Activated CD4-positive, alpha-beta T cell treated with anti-CD3 and anti-CD28 coated beads, Interleukin-2, amount 50 U/mL, for 24 hours (primary cell): Measurements from ENCODE around the gene GBP7.

Experiments used
- DNase-seq, 2 donors: peaks; one replicate each; pipeline ENCODE4 v3.0.0-alpha.2; 2020; ENCODE audit warnings: low read depth in 1 of 2, low spot score in 1 of 2

GBP7 gene

DNA sequence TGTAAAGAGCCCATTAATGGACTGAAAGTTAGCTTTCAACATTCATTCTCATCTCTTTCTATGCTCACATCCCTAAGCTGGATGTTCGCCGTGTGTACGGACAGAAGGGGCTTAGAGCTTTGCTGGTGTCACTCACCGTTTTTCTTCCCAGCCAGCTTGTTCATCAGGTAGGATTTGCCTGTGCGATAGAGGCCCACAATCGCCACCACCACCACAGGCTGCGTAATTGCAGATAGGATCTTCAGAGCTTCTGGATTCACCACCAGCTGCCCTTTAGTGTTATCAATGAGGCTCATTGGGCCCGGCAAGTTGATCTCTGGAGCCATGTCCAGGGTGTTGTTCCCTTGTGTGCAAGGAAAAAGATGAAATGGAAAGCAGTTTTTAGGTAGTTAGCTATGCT is 54.2 kb downstream of the GBP7 start:
- DNase-seq, result no peak

DNA sequence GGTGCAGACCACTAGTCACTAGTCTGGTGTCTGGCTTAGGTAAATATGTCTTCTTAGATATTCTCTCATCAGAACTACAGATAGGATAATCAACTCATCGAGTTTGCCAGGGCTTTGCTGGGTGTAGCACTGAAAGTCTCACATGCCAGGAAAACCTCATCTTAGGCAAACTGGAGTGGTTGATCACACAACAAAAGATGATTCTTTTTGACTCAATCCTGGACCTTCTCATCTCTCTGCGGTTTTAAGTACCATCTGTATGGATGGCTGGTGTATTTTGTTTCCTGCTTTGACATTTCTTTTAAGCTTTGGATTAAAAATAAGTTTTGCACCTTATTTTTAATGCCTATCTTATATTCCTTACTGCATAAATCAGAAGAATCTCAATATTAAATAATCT is 61.1 kb downstream of the GBP7 start:
- DNase-seq, result no peak

DNA sequence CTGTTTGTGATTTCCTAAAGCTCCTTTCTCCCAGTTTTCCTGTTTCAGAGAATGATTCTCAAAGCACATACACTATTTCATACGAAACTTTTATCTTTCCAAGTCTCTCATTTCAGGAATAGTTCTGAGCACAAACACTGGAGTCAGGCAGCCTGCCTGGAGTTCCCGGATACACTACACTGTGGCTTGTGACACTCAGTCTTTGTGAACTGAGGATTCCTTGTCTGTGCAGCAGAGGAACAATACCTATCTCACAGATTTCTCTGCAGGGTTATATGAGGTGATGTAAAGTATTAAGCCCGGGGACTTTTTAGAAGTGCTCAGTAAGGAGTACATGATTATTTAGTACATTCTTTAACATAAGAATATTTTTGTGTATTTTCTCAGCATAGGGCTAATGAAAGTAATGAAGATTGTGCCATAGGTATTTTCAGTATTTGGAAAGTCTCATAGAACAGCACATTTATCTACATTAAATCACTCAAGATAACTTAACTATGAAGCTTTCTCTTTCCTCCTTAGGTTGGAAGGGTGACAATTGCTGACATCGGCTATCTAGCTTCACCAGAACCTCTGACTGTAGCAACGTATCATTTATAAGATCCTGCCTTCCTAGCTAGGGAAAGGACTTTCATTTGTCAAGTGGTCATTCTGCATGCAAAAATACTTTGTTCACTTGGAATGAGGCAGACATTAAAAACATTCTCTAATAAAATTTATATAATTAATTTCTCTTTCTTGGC is 62.8 kb downstream of the GBP7 start:
- no peak for DNase-seq

DNA sequence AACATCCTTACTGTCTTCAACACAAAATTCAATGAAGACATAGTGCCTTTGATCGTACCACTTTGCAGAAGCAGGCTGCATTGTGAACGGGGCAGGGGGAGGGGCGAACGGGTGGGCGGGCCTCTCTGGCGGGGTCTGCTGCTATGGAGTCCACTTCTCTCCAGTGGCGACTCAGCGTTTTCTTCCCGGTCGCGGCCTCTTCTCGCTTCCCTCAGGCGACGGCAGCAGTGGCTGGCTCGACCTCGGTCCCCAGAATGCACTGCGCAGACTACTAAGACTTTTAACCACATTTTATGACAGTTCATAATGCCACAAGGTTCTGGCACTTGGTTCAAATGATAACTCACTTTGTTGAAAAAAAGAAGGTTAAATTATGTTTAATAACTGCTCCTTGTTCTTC is 71.1 kb downstream of the GBP7 start:
- DNase-seq, result no peak

DNA sequence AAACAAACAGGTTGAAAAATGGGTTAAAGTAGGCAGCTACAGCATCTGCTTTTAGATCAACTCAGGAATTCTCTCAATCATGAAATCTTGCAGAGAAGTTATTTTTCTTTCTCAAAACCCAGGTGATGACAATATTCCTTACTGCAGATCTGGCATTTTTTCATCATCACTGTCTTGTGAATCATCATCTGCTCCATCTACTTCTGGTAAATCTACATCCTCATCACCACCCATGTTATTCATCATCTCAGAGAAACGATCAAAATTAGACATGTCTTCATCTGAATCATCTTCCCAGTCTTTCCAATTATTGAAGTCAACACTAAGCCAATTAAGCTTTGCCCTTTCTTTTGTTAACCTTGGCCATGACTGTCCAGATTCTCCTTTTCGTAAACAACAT is 71.7 kb downstream of the GBP7 start:
- DNase-seq, result no peak

DNA sequence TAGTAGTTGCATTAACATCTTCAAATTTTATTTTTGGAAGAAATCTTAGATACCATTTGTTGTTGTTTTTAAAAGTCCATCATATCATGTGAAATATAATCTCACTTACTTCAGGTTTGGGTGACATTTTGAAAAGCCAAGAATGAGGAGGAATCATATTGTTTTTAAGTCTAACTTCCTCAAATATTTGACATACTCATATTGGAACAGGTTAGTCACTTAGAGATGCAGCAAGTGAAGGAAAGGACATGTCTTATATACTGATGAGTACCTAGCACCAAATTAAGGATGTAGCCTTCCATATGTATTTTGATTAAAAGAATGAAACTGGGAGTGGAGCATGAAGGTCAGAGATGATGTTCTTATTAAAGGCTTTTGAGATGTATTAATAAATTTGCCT is 73.8 kb downstream of the GBP7 start:
- no peak for DNase-seq

DNA sequence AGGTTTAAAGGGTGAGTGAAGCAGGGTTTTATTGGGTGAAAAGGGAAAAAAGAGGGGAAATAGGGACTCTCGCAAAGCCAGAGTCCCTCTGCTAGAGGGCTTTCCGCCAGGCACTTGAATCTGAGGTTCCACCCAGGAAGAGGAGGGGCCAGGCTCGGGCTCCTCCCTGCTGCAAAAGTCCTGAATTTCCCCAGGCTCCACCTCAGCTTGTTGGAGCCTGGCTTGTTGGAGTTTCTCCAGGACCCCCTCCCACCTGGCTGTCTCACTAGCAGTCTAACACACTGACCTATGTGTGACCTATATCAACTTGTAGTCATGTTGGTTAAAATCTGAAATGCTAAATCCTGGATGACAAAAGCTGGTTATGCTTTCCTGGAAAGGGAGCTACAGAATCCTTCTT is 75.4 kb downstream of the GBP7 start:
- no peak for DNase-seq

DNA sequence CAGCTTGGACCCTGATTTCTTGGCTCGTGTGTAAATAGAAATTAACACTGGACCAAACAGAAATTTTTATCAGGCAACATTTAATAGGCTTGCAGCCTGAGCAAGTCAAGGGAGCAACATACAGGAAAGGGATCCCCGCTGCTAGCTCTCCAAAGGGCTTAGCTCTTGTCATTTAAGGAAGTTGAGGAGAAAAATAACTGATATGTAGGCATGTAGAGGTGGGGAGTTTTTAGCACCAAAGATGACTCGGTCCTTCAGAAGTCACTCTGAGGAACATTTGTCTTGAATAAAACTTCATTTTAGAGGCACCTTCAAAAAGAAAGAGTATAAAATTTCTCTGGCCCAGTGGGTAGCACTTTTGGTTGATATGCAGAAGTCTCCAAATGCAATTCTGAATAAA is 76.9 kb downstream of the GBP7 start:
- no peak for DNase-seq

DNA sequence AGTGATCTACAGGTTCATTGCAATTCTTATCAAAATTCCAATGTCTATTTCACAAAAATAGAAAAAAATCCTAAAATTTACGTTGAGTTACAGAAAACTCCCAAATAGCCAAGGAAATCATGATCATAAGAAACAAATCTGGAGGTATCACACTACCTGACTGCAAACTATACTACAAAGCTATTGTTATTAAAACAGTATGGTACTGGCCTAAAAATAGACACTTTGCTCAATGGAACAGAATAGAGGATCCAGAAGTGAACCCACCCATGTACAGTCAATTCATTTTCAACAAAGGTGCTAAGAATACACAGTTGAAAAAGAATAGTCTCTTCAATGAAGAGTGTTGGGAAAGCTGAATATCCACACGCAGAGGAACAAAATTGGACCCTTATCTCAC is 80.1 kb downstream of the GBP7 start:
- no peak for DNase-seq

DNA sequence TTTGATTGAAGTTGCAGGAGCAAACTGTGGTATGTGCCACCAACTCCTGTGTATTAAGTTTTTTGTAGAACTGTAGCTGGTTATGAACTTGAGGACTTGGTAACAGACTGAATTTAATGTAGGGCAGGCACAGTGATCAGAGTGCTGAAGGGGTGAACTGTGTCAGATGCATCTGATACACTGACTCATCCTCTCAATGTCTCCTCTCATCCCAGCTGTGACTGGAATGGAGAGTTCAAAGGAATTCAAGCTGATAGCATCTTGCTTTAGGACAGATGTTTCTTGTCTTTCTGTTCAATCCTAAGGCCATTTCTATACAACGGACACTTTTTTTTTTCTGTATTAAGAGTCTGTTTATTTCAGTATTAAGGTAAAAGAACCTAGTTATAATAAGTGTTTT is 85.8 kb downstream of the GBP7 start:
- DNase-seq, result no peak

DNA sequence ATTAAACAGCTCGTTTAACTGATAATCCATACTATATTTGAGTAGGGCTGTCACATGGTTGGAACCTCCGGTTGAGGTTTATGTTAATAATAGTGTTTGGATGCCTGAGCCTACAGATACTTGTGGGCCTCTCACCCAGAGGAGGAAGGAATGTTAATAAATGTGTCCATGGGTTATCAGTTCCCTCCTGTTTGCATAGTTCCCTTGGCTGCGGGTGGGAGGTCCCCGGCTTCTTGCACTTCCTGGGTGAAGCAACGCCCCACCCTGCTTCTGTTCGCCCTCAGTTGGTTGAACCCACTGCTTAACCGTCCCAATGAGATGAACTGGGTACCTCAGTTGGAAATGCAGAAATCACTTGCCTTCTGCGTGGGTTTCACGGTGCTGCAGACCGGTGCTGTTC is 87.2 kb downstream of the GBP7 start:
- no peak for DNase-seq

DNA sequence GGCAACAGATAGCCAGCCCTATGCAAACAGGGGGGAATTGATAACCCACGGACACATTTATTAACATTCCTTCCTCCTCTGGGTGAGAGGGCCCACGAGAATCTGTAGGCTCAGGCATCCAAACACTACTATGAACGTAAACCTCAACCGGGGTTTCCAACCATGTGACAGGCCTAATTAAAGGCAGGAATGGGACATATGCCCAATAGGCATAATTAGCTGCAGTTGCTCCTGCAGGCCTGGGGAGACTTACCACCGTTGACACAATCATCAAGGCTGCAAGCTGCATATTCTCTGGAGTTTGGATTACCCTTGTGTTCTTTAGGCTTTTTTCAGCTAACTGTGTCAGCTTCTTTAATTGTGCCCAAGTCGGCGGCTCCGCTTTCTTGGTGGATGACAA is 88.6 kb downstream of the GBP7 start:
- DNase-seq, result no peak

DNA sequence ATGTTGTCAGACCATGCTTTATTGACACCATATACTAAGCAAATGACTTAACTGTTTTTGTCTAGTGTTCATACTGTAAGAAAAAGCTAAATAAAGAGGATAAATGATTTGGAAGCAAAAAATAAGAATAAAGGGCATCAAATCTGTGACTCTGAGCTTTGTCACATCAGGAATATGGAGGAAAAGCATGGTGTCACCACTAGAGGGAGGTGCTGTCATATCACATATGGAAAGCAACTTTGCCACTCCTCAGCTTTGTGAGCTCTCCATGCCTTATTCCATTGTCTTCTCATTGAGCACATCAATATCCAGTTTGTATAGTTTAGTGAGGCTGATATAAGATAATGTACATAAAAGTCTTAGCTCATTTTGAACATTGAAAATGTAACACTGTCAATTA is 90.0 kb downstream of the GBP7 start:
- no peak for DNase-seq
